ENCODE measurements around the gene UNC45A. TPM values are rescaled to one million over a fixed set of nuclear protein-coding genes. Genes with fewer than 3 reads are reported as not detected.
A peak's percentile ranks its signal among the peaks of the same experiment; 100 is the strongest.
"Not testable (repeated sequence)": the region's sequence is repeated elsewhere in the genome, so short reads cannot be mapped to it uniquely, and the experiment has no call there.

Gene UNC45A
- total and polyA plus RNA-seq, 2 donors (not counting 1 experiment from before 2014, with no cell fraction given), result 56.3 to 79.0 TPM

- ChIA-PET POLR2A (interaction anchor here (1.8 kb wide), 1 partner anchor 37 kb away, joined by 8 read pairs; the partner anchor contains the start of gene HDDC3), CTCF (interaction anchor here (1.0 to 14.4 kb wide), 5 partner anchors 9 to 248 kb away, joined by 3 to 260 read pairs (median 11); partner anchors contain the start of genes HDDC3 and UNC45A)
- H3K4me3 Mint-ChIP-seq, result no peak overlapping the region
- Histone ChIP-seq H3K9me3 (ENCODE audit: control extremely low read depth in 1 of 3, control insufficient read depth in 2 of 3, insufficient read depth in 1 of 3, low read length in 2 of 3) (peaks cover 0 to 6% (median 0%) of the 10 kb centered on the region in 3 donors), H3K79me2 (ENCODE audit: control insufficient read depth, insufficient read depth, low read length) (peaks cover 3% of the 10 kb centered on the region), H3K27ac (ENCODE audit: low read length in 2 of 2) (no peak overlapping the region), H3K36me3 (replicated peaks in 1 of 2; ENCODE audit: control extremely low read depth in 1 of 2, control insufficient read depth in 1 of 2, extremely low read depth in 1 of 2, insufficient read depth in 2 of 2, low read length in 1 of 2) (peaks cover 0 to 38% of the 10 kb centered on the region in 2 experiments), H4K20me1 (ENCODE audit: control insufficient read depth, insufficient read depth, low read length, poor library complexity, severe bottlenecking) (no peaks in the 10 kb centered on the region), H3K9ac (ENCODE audit: low read length) (no peak overlapping the region), H3K27me3 (replicated peaks in 1 of 4; ENCODE audit: control extremely low read depth in 1 of 4, control insufficient read depth in 3 of 4, insufficient read depth in 4 of 4, low read length in 3 of 4) (no peaks in the 10 kb centered on the region), H3K4me3 (ENCODE audit: control extremely low read depth in 1 of 5, extremely low read depth in 1 of 5, insufficient read depth in 1 of 5, low read depth in 2 of 5, low read length in 4 of 5) (no peak overlapping the region), H2AFZ (ENCODE audit: insufficient read depth, low read depth, low read length, poor library complexity, severe bottlenecking) (no peak overlapping the region), H3K4me2 (replicated peaks; ENCODE audit: low read depth, low read length, poor library complexity, severe bottlenecking) (no peak overlapping the region), H3K4me1 (ENCODE audit: control insufficient read depth in 2 of 2, insufficient read depth in 2 of 2, low read length in 2 of 2) (peaks cover 16 to 20% of the 10 kb centered on the region in 2 donors)
- peaks cover 22% of the 10 kb centered on the region for H3K4me1 Mint-ChIP-seq
- no peaks in the 10 kb centered on the region for H3K9me3 Mint-ChIP-seq (ENCODE audit: insufficient read depth)
- DNase-seq (no peak), ATAC-seq (ENCODE audit: low read depth) (no peak)
- peak overlapping the region; percentile 54 for H3K27ac Mint-ChIP-seq
- WGBS (ENCODE audit: insufficient coverage), result 94% methylated on average over 10 of the region's 10 CpGs
- TF ChIP-seq, protein P1, sequence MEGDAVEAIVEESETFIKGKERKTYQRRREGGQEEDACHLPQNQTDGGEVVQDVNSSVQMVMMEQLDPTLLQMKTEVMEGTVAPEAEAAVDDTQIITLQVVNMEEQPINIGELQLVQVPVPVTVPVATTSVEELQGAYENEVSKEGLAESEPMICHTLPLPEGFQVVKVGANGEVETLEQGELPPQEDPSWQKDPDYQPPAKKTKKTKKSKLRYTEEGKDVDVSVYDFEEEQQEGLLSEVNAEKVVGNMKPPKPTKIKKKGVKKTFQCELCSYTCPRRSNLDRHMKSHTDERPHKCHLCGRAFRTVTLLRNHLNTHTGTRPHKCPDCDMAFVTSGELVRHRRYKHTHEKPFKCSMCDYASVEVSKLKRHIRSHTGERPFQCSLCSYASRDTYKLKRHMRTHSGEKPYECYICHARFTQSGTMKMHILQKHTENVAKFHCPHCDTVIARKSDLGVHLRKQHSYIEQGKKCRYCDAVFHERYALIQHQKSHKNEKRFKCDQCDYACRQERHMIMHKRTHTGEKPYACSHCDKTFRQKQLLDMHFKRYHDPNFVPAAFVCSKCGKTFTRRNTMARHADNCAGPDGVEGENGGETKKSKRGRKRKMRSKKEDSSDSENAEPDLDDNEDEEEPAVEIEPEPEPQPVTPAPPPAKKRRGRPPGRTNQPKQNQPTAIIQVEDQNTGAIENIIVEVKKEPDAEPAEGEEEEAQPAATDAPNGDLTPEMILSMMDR (IDR thresholded peaks at IDR 0.05), result no peak
- TF ChIP-seq EZH2 (IDR thresholded peaks at IDR 0.05; ENCODE audit: borderline replicate concordance, insufficient read depth, low read depth, low read length, poor library complexity, severe bottlenecking), result no peak
- no peaks in the 10 kb centered on the region for H3K27me3 Mint-ChIP-seq
- intact Hi-C loops (cut with micrococcal nuclease), result no loop called here
These were observed 39.4 kb upstream of the UNC45A start for GRCh38 chr15:90895571-90896117.

GRCh38 chr15:90897131-90897655, 37.9 kb upstream of the UNC45A start:
- POLR2A ChIA-PET, result interaction anchor here (0.6 to 1.8 kb wide), 4 partner anchors 33 to 347 kb away, joined by 4 to 8 read pairs (median 6); partner anchors contain the start of gene HDDC3
- peak; percentile 76 for DNase-seq

More at GRCh38 chr15:90897131-90897655, 37.9 kb upstream of the UNC45A start:
- H3K4me1 Mint-ChIP-seq, result peaks cover 33% of the 10 kb centered on the region
- H3K9me3 ChIP-seq (ENCODE audit: control extremely low read depth in 1 of 3, control insufficient read depth in 2 of 3, insufficient read depth in 1 of 3, low read length in 2 of 3); intact Hi-C loops (cut with micrococcal nuclease); H4K20me1 ChIP-seq (ENCODE audit: control insufficient read depth, insufficient read depth, low read length, poor library complexity, severe bottlenecking); H3K9me3 Mint-ChIP-seq (ENCODE audit: insufficient read depth); H2AFZ ChIP-seq (ENCODE audit: insufficient read depth, low read depth, low read length, poor library complexity, severe bottlenecking); H3K9ac ChIP-seq (ENCODE audit: low read length); H3K79me2 ChIP-seq (ENCODE audit: control insufficient read depth, insufficient read depth, low read length); H3K27me3 Mint-ChIP-seq; H3K27me3 ChIP-seq (replicated peaks in 1 of 4; ENCODE audit: control extremely low read depth in 1 of 4, control insufficient read depth in 3 of 4, insufficient read depth in 4 of 4, low read length in 3 of 4): not testable (repeated sequence)
- Histone ChIP-seq H3K4me1 (ENCODE audit: control insufficient read depth in 2 of 2, insufficient read depth in 2 of 2, low read length in 2 of 2) (peaks cover 23 to 29% of the 10 kb centered on the region in 2 donors), H3K27ac (ENCODE audit: low read length in 2 of 2) (peak overlapping the region; percentile 40 to 41), H3K4me2 (replicated peaks; ENCODE audit: low read depth, low read length, poor library complexity, severe bottlenecking) (peak overlapping the region; percentile 54), H3K36me3 (replicated peaks in 1 of 2; ENCODE audit: control extremely low read depth in 1 of 2, control insufficient read depth in 1 of 2, extremely low read depth in 1 of 2, insufficient read depth in 2 of 2, low read length in 1 of 2) (peaks cover 0 to 26% of the 10 kb centered on the region in 2 experiments), H3K4me3 (ENCODE audit: control extremely low read depth in 1 of 5, extremely low read depth in 1 of 5, insufficient read depth in 1 of 5, low read depth in 2 of 5, low read length in 4 of 5) (peak overlapping the region in 1 of 5 experiments; percentile 33)
- peak; percentile 87 for ATAC-seq (ENCODE audit: low read depth)
- H3K27ac Mint-ChIP-seq, result peak overlapping the region; percentile 89
- WGBS (ENCODE audit: insufficient coverage), result 70% methylated on average over 8 of the region's 14 CpGs
- H3K4me3 Mint-ChIP-seq, result peak overlapping the region; percentile 59
- CTCF ChIA-PET, result interaction anchor here (1.2 to 14.4 kb wide), 4 partner anchors 11 to 249 kb away, joined by 3 to 260 read pairs (median 27); partner anchors contain the start of genes HDDC3 and UNC45A
- TF ChIP-seq, protein P1 (IDR thresholded peaks at IDR 0.05), result peak; percentile 22
